ENCODE measurements around the gene ADAMTS16.
A peak's percentile ranks its signal among the peaks of the same experiment; 100 is the strongest.

Gene ADAMTS16

GRCh38 chr5:5276430-5276829 lies 136.3 kb downstream of the ADAMTS16 start:
- no peaks in the 10 kb centered on the region for H3K79me2 ChIP-seq (ENCODE audit: control insufficient read depth, insufficient read depth, low read length, poor library complexity)
- H3K23ac ChIP-seq (ENCODE audit: low read length) = no peak overlapping the region

GRCh38 chr5:5276951-5277517 lies 136.9 kb downstream of the ADAMTS16 start:
- Histone ChIP-seq H3K27me3 (ENCODE audit: insufficient read depth, low read length) (no peaks in the 10 kb centered on the region), H4K12ac (ENCODE audit: low read depth, low read length) (no peak overlapping the region), H4K91ac (ENCODE audit: low read depth, low read length) (no peak overlapping the region), H3K18ac (ENCODE audit: low read length) (no peak overlapping the region), H3K9ac (ENCODE audit: low read length) (no peak overlapping the region), H2BK12ac (ENCODE audit: low read length) (no peak overlapping the region), H2AK5ac (ENCODE audit: low read length) (no peak overlapping the region), H2BK5ac (ENCODE audit: low read depth, low read length, poor library complexity) (no peak overlapping the region), H3K9me3 (ENCODE audit: insufficient read depth, low read depth, low read length) (no peaks in the 10 kb centered on the region), H4K8ac (ENCODE audit: low read depth, low read length) (no peak overlapping the region), H2BK120ac (ENCODE audit: insufficient read depth, low read length, poor library complexity) (no peak overlapping the region), H3K4me3 (ENCODE audit: low read depth, low read length) (no peak overlapping the region), H3K4me2 (ENCODE audit: low read length) (no peak overlapping the region), H3K4ac (ENCODE audit: low read depth, low read length) (no peak overlapping the region), H2AFZ (ENCODE audit: insufficient read depth, low read length, poor library complexity) (no peak overlapping the region), H3K14ac (ENCODE audit: low read length) (no peak overlapping the region), H3K79me1 (ENCODE audit: low read length) (peaks cover 2% of the 10 kb centered on the region), H3K27ac (ENCODE audit: low read depth, low read length) (no peak overlapping the region), H3K23ac (ENCODE audit: low read length) (no peak overlapping the region), H3K79me2 (ENCODE audit: control insufficient read depth, insufficient read depth, low read length, poor library complexity) (no peaks in the 10 kb centered on the region), H3K4me1 (ENCODE audit: control insufficient read depth in 1 of 2, insufficient read depth in 2 of 2, low read length in 2 of 2) (no peaks in the 10 kb centered on the region), H3K36me3 (ENCODE audit: control insufficient read depth in 1 of 2, insufficient read depth in 2 of 2, low read length in 2 of 2) (no peaks in the 10 kb centered on the region)
- WGBS (ENCODE audit: extremely low coverage, insufficient coverage, insufficient read length) = no CpG with 5 or more reads among the region's 12 CpGs
- no peak for DNase-seq

More at GRCh38 chr5:5276430-5276829, 136.3 kb downstream of the ADAMTS16 start:
- no peaks in the 10 kb centered on the region for H3K27me3 ChIP-seq (ENCODE audit: insufficient read depth, low read length)
- H3K4ac ChIP-seq (ENCODE audit: low read depth, low read length) = no peak overlapping the region
- H2AK5ac ChIP-seq (ENCODE audit: low read length) = no peak overlapping the region
- H3K9ac ChIP-seq (ENCODE audit: low read length) = no peak overlapping the region
- no peak overlapping the region for H2BK12ac ChIP-seq (ENCODE audit: low read length)
- no peak overlapping the region for H2BK120ac ChIP-seq (ENCODE audit: insufficient read depth, low read length, poor library complexity)
- H3K18ac ChIP-seq (ENCODE audit: low read length) = no peak overlapping the region
- no CpG with 5 or more reads among the region's 8 CpGs for WGBS (ENCODE audit: extremely low coverage, insufficient coverage, insufficient read length)
- no peaks in the 10 kb centered on the region for H3K9me3 ChIP-seq (ENCODE audit: insufficient read depth, low read depth, low read length)
- no peak overlapping the region for H4K91ac ChIP-seq (ENCODE audit: low read depth, low read length)
- DNase-seq = no peak
- H3K4me1 ChIP-seq (ENCODE audit: control insufficient read depth in 1 of 2, insufficient read depth in 2 of 2, low read length in 2 of 2) = no peaks in the 10 kb centered on the region
- no peak overlapping the region for H4K8ac ChIP-seq (ENCODE audit: low read depth, low read length)
- H3K79me1 ChIP-seq (ENCODE audit: low read length) = peaks cover 2% of the 10 kb centered on the region
- H3K27ac ChIP-seq (ENCODE audit: low read depth, low read length) = no peak overlapping the region
- H2BK5ac ChIP-seq (ENCODE audit: low read depth, low read length, poor library complexity) = no peak overlapping the region
- H2AFZ ChIP-seq (ENCODE audit: insufficient read depth, low read length, poor library complexity) = no peak overlapping the region
- H4K12ac ChIP-seq (ENCODE audit: low read depth, low read length) = no peak overlapping the region
- no peak overlapping the region for H3K4me3 ChIP-seq (ENCODE audit: low read depth, low read length)
- H3K14ac ChIP-seq (ENCODE audit: low read length) = no peak overlapping the region
- no peak overlapping the region for H3K4me2 ChIP-seq (ENCODE audit: low read length)
- H3K36me3 ChIP-seq (ENCODE audit: control insufficient read depth in 1 of 2, insufficient read depth in 2 of 2, low read length in 2 of 2) = no peaks in the 10 kb centered on the region

- Histone ChIP-seq H3K27me3 (ENCODE audit: insufficient read depth, low read length) (no peaks in the 10 kb centered on the region), H3K18ac (ENCODE audit: low read length) (no peak overlapping the region), H2AFZ (ENCODE audit: insufficient read depth, low read length, poor library complexity) (no peak overlapping the region), H2BK5ac (ENCODE audit: low read depth, low read length, poor library complexity) (no peak overlapping the region), H3K14ac (ENCODE audit: low read length) (no peak overlapping the region), H4K91ac (ENCODE audit: low read depth, low read length) (no peak overlapping the region), H3K79me1 (ENCODE audit: low read length) (peaks cover 2% of the 10 kb centered on the region), H3K27ac (ENCODE audit: low read depth, low read length) (no peak overlapping the region), H3K9ac (ENCODE audit: low read length) (no peak overlapping the region), H3K4me3 (ENCODE audit: low read depth, low read length) (no peak overlapping the region), H3K23ac (ENCODE audit: low read length) (no peak overlapping the region), H4K12ac (ENCODE audit: low read depth, low read length) (no peak overlapping the region), H3K36me3 (ENCODE audit: control insufficient read depth in 1 of 2, insufficient read depth in 2 of 2, low read length in 2 of 2) (no peaks in the 10 kb centered on the region), H2BK120ac (ENCODE audit: insufficient read depth, low read length, poor library complexity) (no peak overlapping the region), H2BK12ac (ENCODE audit: low read length) (no peak overlapping the region), H3K4me1 (ENCODE audit: control insufficient read depth in 1 of 2, insufficient read depth in 2 of 2, low read length in 2 of 2) (no peaks in the 10 kb centered on the region), H4K8ac (ENCODE audit: low read depth, low read length) (no peak overlapping the region), H3K4me2 (ENCODE audit: low read length) (no peak overlapping the region), H3K79me2 (ENCODE audit: control insufficient read depth, insufficient read depth, low read length, poor library complexity) (no peaks in the 10 kb centered on the region), H2AK5ac (ENCODE audit: low read length) (no peak overlapping the region), H3K9me3 (ENCODE audit: insufficient read depth, low read depth, low read length) (no peaks in the 10 kb centered on the region), H3K4ac (ENCODE audit: low read depth, low read length) (no peak overlapping the region)
- no peak for DNase-seq
- WGBS (ENCODE audit: extremely low coverage, insufficient coverage, insufficient read length) = no CpG with 5 or more reads among the region's 4 CpGs
These were observed 138.2 kb downstream of the ADAMTS16 start for GRCh38 chr5:5278201-5278814.

- H3K4me2 ChIP-seq (ENCODE audit: low read length) = no peak overlapping the region
- H3K14ac ChIP-seq (ENCODE audit: low read length) = no peak overlapping the region
- no peaks in the 10 kb centered on the region for H3K27me3 ChIP-seq (ENCODE audit: insufficient read depth, low read length)
- H3K36me3 ChIP-seq (ENCODE audit: control insufficient read depth in 1 of 2, insufficient read depth in 2 of 2, low read length in 2 of 2) = no peaks in the 10 kb centered on the region
- no peak overlapping the region for H3K4ac ChIP-seq (ENCODE audit: low read depth, low read length)
- no peak overlapping the region for H2BK120ac ChIP-seq (ENCODE audit: insufficient read depth, low read length, poor library complexity)
- H3K9ac ChIP-seq (ENCODE audit: low read length) = no peak overlapping the region
- no peaks in the 10 kb centered on the region for H3K4me1 ChIP-seq (ENCODE audit: control insufficient read depth in 1 of 2, insufficient read depth in 2 of 2, low read length in 2 of 2)
- DNase-seq = no peak
- no peak overlapping the region for H4K91ac ChIP-seq (ENCODE audit: low read depth, low read length)
- H3K79me2 ChIP-seq (ENCODE audit: control insufficient read depth, insufficient read depth, low read length, poor library complexity) = no peaks in the 10 kb centered on the region
- no peak overlapping the region for H4K12ac ChIP-seq (ENCODE audit: low read depth, low read length)
- no peak overlapping the region for H3K23ac ChIP-seq (ENCODE audit: low read length)
- H2AFZ ChIP-seq (ENCODE audit: insufficient read depth, low read length, poor library complexity) = no peak overlapping the region
- no peak overlapping the region for H3K27ac ChIP-seq (ENCODE audit: low read depth, low read length)
- H4K8ac ChIP-seq (ENCODE audit: low read depth, low read length) = peak overlapping the region; percentile 25
- H3K9me3 ChIP-seq (ENCODE audit: insufficient read depth, low read depth, low read length) = no peaks in the 10 kb centered on the region
- WGBS (ENCODE audit: extremely low coverage, insufficient coverage, insufficient read length) = no CpG with 5 or more reads among the region's 3 CpGs
- H3K4me3 ChIP-seq (ENCODE audit: low read depth, low read length) = no peak overlapping the region
- no peak overlapping the region for H3K18ac ChIP-seq (ENCODE audit: low read length)
- no peak overlapping the region for H2AK5ac ChIP-seq (ENCODE audit: low read length)
- H3K79me1 ChIP-seq (ENCODE audit: low read length) = peaks cover 2% of the 10 kb centered on the region
- no peak overlapping the region for H2BK12ac ChIP-seq (ENCODE audit: low read length)
- H2BK5ac ChIP-seq (ENCODE audit: low read depth, low read length, poor library complexity) = no peak overlapping the region
These were observed 138.8 kb downstream of the ADAMTS16 start for GRCh38 chr5:5278815-5279381.

All from trophoblast cell (in vitro differentiated cells and primary cell).